HG02852 (cell line): ENCODE results near the gene PRMT1.
"Not testable (repeated sequence)": the region's sequence is repeated elsewhere in the genome, so short reads cannot be mapped to it uniquely, and the experiment has no call there.

Experiments
- ATAC-seq: cut with Tn5 transposase; IDR thresholded peaks from one replicate; pipeline ENCODE4 v1.9.1; 2021; ENCODE audit warnings: mild to moderate bottlenecking, moderate library complexity; ENCODE audit not compliant: unreplicated experiment

Gene PRMT1

DNA sequence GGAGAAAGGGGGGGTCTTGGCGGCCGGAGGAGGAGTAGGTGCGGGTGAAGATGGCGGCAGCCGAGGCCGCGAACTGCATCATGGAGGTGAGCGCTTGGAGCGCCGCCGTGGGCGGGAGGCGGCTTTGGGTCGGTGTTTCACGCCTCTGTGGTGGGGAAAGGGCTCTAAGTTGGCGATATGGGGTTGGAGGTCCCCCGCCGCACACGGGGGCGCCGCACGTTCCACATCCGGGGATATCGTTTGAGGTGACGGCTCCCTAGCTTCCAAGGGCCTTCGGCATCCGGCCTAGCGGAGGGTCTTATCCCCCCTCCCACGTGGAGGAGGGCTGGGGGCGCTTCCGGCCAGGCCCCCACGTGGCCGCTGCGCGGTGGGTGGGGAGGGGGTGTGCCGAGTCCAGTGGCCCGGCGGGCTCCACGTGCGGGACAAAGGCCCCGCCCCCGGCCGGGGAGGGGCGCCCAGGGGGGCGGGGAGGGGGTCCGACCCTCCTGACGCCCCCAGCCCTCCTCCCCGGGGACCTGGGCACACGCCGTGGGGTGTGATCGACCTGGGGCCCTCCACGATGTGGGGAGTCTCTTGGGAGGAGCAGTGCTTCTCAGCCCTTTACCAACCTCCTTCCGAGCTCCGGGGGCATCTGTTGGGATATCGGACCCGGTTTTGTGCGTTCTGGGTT, at the start of gene PRMT1:
Gene PRMT1, plus strand, starts transcription at position 41 of the 670 bp plus-strand sequence. Its CDS starts 10 bp downstream, at position 51.
- no peak for ATAC-seq

DNA sequence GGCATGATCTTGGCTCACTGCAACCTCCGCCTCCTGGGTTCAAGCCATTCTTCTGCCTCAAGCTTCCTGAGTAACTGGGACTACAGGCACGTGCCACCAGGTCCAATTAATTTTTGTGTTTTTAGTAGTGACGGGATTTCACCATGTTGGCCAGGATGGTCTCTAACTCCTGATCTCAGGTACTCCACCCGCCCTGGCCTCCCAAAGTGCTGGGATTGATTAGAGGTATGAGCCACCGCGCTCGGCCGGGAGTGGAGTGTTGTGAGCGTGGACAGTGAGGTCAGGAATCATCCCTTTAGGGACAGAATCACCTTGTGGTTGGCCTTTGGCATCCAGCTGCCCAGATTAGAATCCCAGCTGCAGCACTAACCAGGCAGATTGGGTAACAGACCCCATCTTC, 47.4 kb upstream of the PRMT1 start:
- ATAC-seq, result no peak

DNA sequence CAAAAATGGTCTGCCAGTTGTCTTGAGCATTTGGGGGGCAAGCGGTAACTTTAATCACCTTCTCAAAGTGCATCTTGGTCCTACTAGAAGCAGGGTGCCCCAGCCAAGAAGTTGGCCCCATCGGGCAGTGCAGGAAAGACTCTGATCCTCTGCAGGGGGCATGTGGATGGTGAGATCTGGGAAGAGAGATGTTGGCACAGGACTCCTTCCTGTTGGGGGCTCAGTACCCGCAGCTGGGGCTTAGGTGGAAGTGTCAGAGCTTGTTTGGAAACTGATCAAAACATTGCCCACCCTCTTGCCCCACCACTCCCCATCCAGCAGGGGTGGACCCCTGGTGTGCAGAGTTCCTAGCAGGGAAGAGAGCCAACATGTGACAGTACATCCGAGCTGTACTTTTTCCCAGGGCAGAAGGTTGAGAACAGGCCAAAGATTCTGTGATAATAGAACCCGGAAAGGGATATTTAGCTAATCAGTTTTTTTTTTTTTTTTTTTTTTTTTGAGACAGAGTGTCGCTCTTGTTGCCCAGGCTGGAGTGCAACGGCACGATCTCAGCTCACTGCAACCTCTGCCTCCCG, 46.0 kb upstream of the PRMT1 start:
- ATAC-seq, result no peak

DNA sequence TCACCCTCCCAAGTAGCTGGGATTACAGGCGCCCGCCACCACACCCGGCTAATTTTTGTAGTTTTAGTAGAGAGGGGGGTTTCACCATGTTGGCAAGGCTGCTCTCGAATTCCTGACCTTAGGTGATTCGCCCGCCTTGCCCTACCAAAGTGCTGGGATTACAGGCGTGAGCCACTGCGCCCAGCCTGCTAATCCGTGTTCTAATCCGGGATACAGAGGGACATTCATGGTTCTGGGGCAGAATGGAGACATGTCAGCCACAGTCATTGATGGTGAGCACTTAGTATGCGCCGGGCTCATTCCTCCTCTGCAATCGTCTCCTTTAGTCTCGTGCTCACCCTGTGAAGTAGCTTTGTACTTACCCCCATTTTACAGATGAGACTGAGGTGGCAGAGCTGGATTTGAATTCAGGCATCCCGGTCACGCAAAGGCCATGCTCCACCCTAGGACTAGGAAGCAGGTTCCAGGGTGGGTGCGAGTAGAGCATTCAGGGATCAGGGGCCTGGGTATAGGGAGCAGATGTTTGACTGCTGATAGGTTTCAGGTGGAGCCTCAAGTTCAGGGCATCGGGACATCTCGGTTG, 45.4 kb upstream of the PRMT1 start:
- ATAC-seq, result no peak

DNA sequence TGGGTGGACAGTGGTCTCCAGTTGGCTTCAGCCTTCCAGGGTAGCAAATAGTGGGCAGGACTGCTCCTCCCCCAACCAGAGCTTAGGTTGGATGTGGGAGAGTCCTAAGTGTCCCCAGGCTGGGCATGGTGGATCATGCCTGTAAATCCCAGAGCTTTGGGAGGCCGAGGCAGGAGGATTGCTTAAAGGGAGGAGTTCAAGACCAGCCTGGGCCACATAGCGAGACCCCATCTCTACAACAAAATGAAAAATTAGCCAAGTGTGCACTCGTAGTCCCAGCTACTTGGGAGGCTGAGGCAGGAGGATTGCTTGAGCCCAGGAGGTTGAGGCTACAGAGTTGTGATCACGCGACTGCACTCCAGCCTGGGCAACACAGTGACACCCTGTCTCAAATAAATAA, 44.5 kb upstream of the PRMT1 start:
- ATAC-seq, result no peak

DNA sequence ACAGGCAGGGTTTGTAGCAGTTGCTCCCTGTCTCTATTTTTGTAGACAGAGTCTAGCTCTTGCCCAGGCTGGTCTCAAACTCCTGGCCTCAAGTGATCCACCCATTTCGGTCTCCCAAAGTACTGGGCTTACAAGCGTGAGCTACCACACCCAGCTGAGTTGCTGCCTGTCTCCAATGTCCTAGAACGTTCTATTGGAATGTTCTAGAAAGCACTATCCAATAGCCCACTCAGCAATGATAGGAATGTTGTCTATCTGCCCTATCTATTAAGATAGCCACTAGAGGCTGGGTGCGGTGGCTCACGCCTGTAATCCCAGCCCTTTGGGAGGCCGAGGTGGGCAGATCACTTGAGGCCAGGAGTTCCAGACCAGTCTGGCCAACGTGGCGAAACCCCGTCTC, 43.8 kb upstream of the PRMT1 start:
- ATAC-seq, result not testable (repeated sequence)

DNA sequence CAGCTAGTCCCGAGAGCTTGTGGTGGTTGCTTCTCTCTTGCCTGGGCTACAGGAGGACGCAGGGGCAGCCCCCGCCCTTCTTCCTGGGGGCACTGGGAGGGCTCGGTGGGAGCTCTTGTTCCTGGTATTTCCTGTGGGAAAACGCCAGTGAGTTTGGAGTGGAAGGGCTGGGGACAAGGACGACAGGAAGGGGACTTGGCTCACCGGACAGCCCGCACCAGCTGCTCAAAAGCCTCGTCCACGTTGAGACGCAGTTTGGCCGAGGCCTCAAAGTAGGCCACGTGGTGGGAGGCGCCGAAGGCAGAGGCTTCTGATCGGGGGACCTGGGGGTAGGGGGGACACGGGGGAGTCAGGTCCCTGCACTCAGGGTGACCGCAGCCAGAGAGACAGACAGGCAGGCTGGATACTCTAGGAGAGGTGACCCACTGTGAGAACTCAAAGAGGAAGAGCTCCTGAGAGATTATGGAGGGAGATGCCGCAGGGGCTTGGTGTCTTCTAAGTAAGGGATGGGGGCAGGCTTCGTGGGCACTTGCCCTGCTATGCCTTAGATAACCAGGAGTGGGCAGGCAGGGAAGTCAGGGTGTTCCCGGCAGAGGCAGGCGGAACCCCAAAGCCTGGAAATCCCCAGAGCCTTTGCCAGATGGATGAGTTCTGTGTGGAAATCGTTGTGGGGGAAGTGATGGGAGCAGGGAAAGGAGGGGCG, 41.4 kb upstream of the PRMT1 start:
- no peak for ATAC-seq

DNA sequence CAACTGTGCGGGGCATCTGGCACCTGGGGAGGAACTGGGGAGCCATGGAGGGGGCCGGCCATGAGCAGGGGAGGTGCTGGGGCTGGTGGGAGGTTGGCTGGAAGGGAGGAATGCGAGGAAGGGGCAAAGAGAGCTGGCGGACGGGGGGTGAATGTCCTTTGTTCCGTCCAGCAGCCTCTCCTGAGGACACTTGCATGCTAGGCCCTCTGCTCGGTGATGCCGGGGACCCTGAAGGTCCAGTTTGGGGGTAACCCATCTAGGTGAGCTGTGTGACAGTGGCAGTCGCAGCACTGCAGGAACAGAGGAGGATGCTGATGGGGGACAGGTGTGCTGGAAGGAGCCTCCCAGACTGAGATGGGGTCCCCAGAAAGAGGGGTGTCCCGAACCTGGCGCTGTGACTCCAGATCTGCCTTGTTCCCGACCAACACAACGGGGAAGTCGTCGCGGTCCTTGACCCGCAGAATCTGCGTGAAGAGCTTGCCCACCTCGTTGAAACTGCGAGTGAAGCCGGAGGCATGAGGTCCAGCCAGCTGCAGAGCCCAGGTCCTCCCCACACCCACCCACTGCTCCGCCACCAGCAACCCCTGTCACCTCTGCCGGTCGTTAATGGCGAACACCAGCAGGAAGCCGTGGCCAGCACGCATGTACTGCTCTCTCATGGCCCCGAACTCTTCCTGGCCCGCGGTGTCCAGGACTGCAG, 40.7 kb upstream of the PRMT1 start:
- no peak for ATAC-seq

DNA sequence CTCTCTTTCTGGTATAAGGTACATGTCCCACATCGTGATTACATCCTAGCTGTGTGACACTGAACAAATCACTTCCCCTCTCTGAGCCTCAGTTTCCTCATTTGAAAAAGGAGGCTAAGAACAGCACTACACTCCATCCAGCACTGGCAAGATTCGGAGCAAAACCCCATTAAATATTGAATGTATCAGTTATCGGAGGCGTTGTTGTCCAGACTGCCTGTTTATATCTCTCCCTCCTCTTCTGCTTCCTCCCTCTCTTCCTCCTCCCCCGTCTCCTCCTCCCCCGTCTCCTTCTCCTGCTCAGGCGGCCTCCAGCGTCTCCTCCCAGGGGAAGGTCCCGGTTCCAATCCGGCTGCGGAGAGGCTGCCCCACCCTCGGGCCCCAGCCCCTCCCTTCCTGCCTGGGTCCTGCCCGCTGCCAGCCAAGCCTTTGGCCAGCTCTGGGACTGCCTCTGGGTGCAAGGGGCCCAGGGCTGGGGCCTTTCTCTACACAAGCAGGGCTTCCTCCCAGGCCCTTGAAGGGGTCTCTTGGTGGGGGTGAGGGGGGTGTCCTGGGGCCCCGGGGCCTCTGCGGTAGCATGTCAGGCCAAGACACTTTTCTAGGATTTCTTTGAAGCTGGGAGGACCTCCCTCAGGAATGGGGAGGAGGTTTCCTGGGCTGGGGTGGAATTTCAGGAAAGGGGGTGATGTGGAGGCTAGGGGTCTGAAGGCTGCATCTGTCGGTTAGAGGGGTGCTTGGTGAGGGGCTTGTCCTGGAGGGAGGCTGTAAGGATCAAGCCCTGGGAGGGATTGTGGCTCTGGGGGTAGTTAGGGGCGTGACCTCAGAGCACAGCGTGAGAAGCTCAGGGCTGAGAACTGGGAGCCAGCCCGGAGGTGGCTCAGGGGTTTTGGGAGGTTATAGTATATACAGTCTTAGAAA, 39.0 kb upstream of the PRMT1 start:
- ATAC-seq, result no peak

DNA sequence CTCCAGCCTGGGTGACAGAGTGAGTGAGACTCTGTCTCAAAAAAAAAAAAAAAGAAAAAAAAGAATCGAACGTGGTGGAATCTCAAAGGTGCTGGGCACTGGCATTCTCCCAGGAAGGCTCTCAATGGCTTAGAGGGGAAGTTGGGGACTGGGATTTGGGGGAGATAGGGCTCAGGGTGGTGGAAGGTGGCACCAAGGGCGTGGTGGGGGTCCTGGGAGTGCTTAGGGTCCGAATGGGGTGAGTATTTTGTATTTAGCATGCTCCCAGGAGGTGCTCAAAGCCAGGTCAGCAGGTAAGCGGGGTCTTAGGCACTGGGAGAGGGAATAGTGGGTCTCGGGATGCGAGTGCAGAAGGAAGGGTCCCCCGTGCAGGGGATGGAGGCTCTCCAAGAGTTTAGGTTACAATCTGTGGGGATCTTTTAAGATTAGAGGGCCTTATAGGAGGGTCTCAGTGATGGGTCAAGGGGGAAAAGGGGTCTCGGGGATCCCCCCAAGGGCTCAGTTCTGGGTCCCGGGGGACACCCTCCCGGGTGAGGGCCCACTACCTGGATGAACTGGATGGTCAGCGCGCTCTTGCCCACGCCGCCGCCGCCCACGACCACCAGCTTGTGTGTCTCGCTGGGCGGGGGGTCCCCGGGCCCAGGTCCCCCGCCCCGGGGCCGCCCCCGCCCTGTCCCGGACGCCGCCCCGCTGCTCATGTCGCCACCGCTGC, 37.5 kb upstream of the PRMT1 start:
- no peak for ATAC-seq

DNA sequence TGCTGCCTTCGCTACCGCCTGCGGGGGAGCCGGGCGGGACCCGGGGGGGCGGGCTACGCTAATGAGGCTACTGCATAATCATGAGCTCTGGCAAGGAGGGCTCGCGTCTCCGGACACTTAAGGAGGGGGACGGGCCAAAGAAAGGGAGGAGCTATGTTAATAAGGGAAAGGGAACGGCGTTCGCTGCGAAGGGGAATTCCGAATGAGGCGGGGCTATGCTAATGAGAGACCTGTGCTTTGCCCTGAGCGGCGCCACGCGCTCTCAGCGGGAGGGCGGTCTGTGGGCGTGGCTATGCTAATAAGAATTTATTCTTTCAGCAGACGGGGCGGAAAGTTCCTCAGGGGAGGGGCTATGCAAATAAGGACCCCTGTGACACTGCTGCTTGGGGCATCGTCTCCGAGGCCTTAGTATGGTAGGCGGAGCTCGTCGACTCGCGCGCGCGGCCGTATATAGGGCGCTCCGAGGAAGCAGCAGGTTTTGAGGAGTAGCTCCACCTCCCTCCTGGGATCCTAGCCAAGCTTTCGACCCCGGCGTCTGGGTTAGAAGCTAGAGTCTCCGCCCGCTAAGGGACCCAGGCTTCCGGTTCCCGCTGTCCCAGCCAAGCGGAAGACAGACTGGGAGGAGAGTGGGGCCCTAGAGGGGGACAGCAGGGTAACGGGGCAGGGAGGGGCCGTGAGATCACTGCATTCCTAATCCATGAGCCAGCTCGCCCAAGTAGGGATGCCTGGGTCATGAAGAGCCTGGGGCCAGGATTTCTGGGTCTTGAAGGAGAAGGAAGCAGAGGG, 36.8 kb upstream of the PRMT1 start, which contains the start of gene RRAS:
Gene RRAS, minus strand, starts transcription at position 31 of the 786 bp plus-strand sequence. CDS start 45 bp downstream, outside the sequence.
- peak; percentile 55 for ATAC-seq

DNA sequence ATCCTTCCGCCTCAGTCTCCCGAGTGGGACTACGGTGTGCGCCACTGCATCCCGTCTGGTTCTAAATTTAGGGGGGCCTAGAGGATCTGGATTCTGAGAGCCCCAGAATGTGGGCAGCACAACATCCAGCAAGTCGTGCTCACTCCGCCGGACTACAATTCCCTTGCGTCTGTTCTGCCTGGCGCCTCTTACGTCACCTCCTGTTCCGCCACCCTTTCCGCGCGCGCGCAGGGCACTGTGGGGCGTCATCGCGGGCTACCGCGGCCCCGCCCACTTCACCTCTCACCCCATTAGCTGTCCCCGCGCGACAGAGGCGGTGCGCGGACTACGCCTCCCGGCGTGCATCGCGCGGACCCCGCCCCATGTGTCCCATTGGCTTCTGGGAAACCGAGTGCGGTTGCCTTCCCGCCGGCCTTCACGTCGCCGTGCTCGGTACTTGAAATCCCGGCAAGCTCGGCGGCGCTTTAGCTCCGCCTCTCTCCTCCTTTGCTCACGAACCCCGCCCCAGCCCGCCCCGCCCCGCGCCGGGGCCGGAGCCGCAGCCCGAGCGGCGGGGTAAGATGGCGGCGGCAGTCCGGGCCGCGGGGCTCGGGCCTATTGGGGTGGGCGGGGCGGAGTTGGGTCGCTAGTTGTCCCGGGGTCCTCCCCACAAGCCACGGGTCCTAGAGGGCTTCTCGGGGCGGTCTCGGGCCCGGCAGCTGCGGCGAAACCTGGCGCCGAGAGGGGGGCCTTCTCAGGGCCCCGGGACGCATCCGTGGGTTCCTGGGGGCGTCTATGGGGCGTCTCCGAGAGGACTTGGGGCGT, 35.2 kb upstream of the PRMT1 start, which contains the start of gene SCAF1:
Gene SCAF1, plus strand, starts transcription at position 522 of the 804 bp plus-strand sequence. CDS start 2,818 bp downstream, outside the sequence.
- peak; percentile 59 for ATAC-seq

DNA sequence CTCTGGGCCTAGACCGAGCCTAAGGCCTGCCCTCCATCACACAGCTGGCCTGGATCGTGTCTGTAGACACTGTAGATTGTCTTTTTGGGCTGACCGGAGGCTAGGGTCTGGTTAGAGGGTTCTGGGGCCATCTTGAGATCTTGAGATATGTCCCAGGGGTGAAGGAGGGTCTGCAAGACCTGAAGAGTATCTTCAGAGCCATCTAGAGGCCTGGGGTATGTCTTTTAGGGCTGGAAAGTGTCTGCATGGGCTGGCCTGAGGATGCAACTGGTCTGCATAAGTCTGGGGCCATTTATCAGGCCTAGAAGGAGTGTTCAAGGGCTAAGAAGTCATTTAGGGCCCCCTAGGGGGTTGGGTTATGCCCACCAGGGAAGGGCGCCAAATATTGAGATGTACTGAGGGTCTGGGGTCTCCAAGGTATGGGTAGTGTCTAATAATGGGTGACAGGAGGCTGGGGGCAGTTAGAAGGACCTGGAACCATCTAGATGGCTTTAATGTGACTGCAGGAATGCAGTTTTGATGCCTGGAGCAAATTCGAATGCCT, 34.5 kb upstream of the PRMT1 start:
- no peak for ATAC-seq

DNA sequence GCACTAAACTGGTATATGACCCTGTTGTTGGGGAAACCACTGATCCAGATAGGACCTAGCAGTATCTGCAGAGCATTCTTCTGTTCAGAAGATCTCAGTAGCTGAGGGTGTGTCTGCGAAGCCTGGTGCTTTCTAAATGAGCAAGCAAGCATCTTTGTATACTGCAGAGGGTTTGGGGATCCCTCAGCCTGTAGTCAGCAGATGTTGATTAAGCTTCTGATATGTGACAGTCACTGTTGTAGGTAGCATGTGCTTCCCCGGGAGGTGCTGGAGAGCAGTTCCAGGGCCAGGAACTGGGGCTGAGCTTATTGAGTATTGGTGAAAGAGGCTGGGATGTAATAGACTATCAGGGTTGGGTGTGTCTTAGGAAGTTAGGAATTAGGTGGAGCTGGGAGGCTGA, 33.6 kb upstream of the PRMT1 start:
- ATAC-seq, result no peak

DNA sequence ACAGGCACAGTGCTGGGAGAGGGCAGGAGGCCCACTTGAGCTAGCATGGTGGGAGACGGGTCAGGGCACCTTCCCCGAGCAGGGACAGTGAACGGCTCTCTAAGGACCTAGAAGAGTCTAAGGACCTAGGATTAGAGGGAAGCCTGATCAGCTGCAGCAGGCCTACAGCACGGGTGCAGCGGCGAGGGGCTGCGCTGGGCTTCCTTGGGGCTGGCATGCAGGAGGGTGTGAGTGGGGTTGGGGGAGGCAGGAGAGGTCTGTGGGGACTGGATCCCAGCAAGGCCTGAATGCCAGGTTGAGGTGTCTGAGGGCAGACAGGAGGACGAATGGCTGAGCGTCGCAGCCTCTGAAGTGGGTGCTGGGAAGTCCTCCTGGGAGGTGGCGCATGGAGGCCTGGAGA, 31.5 kb upstream of the PRMT1 start:
- ATAC-seq, result no peak

DNA sequence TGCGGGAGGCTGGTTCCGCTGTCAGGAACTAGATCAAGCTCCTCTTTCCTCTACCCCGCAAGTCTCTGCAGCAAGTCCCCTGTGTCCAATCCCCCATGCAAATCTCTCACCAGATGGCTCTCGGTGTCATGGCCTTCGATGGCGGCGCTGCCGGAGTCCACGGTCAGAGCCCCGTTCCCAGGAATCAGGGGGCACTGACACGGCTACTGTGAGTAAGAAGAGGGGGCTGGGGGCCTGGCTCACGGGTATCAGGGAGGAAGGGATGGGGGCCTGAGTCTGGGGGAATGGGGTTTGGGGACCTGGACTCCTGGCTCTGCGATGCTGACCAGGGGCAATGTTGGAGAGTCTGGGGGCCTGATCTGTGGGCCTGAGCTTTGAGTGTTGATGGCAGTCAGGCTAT, 31.1 kb upstream of the PRMT1 start:
- no peak for ATAC-seq

DNA sequence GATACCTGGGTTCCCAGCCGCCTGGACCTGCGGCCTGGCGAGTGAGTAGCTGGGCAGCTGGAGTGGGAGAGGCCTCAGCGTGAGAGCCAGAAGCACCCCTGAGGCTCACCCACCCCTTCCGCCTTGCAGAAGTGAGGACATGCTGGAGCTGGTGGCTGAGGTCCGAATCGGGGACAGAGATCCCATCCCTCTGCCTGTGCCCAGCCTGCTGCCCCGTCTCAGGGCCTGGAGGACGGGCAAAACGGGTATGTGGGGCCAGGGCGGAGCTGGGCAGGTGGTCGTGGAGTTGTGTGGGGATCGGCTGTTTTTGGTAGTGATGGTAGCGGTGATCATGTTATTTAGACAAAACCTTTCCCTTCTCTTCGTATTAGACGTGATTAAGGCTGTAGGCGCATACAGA, 30.5 kb upstream of the PRMT1 start:
- no peak for ATAC-seq
